NCI-H2081 (cell line): ENCODE measurements around the gene S100A7A.
"Not testable (repeated sequence)": the region's sequence is repeated elsewhere in the genome, so short reads cannot be mapped to it uniquely, and the experiment has no call there.

Experiments
- DNase-seq, 2 experiments: peaks; one replicate each; lab custom pipeline; 2025; lab: John Stamatoyannopoulos, UW

Gene S100A7A

DNA sequence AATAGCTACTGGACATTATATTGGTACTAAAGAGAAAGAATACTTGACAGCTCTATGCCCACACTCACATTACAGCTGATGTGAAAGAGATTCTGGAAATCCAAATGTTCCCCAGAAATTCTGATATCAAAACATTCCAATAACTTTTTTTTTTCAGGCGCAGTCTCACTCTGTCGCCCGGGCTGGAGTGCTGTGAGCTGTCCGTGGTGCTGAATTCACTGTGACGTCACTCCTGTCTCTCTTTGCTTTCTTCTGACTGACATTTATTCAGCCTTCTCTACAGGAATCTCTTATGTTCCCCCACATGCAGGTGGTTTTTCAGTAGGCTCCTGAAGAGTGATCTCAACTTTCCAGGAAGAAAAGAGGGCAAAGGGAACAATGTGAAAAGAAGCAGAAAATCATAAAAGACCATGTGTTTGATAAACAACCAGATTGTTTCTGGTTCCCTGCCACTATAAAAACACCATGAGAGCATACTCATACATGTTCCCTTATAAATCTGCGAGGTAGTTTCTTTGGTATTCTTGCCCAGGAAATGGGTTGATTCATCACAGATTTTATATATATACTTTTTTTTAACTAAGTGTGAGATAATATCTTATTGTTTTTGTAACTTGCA is 6.2 kb downstream of the S100A7A start:
- DNase-seq: no peak

DNA sequence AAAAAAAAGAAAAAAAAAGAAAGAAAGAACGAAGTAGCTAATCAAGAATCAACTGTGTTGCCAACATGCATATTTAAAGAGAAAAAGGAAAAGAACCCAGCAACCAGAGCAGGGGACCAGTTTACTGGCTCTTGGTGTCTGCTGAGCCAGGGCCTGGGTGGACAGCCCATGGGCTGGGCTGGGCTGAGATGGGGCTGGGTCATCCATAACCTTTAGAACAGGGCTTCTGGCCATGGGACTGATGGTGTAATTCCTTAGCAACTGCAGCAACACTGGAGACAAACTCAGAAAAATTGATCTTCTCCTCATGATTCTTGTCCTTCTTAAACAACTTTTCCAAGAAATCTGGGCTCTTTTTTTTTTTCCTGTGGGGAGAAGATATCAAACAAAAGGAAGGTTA is 10.5 kb downstream of the S100A7A start:
- no peak for DNase-seq

DNA sequence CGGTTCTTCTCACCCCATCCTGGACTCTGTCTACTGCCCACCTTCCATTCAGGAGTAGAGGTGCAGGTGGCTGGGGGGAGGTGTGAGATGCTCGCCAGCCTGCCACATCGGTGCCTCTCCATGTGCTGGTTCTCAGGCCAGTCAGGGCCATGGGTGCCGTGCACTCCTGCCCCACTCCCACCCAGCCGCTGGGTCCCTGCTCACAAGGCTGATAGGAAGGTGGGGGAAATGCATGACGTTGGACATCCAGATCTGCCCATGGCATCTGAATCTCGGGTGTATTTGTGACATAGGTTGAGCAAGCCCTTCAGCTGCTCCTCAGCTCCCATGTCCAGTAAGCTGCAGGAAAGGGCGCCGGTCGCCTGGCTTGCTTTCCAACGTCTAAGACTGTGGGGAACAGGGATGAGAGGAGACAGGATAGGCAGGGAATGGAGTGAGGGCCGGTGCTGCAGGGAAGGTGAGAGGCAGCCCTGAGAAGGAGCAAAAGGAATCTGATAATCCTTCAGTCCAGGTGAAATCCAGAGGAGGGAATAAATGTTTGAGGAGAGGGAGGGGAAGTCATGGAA is 11.8 kb downstream of the S100A7A start:
- no peak for DNase-seq

DNA sequence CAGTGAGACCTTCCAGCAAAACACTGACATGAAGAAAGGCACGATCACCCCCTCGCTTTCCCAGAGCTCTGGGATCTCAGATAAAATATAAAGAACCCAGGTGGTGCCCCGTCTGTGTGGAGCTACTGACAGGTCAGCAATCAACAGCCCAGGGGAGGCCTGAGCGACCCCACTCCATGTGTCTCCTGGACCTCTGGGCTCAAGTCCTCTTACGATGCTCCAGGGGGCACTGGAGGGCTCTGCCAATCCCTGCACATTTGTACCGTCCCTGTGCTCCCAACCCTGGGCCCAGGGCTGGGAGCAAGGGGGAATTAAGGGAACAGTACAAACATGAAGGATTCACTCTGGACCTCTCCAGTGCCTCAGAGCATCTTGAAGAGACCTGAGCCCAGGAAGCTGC is 12.5 kb downstream of the S100A7A start:
- DNase-seq: peak; percentile 21 to 49

DNA sequence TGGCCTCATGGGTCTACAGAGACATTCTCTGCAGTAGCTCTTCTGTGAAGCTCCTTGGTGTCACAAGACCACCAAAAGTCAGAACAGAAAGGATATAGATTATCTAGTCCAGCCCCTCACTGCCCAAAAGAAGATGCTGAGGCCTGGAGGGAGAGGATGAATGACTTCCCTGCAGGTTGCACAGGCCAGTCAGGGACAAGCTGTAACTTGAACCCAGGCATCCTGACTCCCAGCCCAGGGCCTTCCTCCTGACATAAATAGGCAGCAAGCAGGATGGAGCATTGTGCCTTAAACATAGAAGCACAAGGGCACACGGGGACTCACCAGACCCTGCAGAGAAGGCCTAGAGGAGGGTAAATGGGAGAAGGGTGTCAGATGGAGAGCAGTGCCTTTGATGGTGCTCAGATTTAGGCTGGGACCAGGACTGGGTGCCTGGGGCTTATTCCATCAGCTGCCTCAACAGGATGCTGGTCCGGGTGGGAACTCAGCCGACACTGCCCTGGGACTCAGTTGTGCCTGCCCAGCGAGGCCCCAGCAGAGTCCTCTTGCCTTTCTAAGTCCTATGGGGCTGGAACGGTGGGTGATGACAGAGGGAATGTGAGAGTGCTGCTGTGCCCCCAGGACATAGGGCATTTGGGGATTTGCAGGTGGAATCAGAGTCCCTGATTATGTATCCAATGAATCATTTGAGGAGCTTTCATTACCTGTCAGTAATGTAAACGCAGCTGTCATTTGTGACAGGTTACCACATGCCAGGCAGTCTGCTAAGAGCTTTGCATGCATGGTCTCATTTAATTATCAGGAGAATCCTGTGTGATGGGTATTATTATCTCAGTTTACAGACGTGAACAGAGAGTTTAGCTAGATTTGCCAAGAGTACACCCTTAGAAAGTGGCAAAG is 13.2 kb downstream of the S100A7A start:
- DNase-seq: peak; percentile 90 to 99

DNA sequence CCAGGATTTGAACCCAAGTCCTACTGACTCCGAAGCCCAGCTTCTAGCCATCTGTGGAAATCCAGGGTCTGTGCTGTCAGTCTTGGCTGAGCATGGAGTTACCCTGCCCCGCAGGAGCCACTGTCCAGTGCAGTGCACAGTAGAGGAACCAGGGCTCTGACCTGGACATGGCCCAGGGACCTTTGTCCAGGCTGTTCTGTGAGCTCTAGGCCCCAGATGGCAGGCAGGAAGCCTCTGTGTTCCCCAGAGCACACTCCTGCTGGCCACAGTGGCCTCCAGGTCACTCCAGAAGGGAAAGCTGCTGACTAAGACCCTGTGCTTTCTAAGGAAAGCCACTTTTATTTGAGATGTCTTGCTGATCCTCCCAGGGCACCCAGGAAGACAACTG is 13.8 kb downstream of the S100A7A start:
- DNase-seq: no peak

DNA sequence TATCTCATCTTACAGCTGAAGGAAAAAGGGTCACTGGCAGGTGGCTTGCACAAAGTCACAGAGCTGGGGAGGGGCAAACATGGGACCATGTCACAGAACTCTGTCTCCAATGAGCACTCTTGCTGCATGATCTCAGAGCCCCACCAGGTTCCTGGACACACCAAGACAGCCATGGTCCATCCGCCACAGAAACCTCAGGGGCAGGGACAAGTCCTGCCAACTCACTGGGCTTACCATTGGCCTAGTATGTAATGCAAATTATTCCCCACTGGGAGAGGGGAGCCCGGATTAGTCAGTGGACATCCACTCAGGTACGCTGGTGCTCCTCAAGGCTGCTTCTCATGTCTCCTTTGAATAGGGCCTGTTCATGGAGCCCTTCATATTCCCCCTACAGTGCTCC is 14.2 kb downstream of the S100A7A start:
- DNase-seq: no peak

DNA sequence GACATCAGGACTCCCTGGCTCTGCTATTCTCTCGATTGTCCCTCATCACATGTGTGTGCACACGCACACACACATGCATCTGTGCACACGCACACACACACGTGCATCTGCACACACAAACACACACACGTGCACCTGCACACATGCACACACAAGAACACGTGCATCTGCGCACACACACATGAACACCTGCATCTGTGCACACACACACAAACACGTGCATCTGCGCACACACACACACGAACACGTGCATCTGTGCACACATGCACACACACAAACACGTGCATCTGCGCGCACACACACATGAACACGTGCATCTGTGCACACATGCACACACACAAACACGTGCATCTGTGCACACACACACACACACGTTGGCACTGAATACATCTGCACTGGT is 14.7 kb downstream of the S100A7A start:
- DNase-seq: no peak

DNA sequence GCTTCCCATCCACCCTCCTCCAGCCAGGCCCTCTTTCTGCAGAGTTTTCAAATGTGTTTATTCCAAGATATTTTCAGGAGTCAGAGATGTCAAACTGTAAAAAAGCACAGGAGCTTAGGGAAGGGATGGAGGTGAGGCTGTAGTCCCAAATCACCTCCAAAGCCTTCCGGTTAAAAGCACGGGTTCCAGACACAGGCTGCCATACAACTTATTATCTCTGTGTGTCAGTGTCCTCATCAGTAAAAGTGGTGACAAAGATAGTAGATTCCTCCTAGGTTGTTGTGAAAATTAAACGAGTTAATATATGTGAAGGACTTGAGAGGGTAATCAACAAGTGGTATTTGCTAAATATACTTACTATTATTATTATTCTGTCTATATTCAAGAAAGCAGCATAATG is 15.1 kb downstream of the S100A7A start:
- no peak for DNase-seq

DNA sequence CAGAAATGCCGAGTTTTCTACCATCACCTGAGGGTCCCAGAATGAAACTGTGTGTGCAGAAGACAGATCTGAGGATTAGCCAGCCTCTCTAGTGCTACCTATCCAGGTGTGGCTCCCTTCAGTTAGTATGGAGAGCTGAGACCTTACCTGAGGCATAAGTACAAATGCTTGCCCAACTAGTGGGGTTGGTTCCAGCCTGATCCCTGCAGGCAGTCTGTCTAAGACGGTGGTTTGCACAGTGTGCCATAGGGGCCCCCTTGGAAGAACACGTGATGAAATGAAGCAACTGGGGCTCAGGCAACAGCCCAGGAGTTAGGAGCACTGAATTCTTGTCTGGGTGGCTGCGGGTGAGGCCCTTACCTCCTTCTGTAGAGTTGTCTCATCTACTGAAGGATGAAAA is 15.6 kb downstream of the S100A7A start:
- DNase-seq: no peak

DNA sequence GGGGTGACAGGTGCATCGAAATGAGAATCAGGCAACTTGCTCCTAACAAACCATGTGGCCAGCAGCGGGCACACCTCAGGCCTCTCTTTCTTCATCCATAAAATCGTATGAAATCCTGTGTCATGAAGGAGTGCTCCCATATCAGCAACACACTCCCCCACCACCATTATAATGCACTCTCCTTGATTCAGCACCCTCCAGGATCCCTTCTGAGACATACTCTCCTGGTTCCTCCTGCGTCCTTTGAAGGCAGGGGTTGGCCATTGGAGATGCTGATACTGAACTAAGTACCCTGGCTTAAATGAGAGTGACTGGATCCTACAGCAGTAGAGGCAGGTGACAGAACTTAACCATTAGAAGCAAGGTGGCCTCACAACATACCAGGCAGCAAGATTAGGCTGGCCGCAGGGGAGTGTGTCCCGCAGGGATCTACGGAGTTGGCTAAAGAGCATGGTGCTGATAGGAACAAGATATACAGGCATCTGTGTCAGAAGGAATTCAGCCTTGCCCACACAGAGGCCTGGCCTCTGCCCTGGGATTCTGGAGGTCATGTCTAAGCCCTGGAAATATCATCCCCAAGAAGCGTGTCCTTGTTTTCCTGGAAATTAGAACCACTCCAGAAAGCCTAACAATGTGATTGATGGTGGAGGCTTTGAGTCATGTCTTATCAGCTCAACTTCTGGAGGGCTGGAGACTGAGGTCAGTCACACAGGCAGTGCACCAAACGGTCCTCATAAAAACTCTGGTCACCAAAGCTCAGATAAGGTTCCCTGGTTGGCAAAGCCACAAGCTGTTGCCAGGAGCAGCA is 16.8 kb downstream of the S100A7A start:
- no peak for DNase-seq

DNA sequence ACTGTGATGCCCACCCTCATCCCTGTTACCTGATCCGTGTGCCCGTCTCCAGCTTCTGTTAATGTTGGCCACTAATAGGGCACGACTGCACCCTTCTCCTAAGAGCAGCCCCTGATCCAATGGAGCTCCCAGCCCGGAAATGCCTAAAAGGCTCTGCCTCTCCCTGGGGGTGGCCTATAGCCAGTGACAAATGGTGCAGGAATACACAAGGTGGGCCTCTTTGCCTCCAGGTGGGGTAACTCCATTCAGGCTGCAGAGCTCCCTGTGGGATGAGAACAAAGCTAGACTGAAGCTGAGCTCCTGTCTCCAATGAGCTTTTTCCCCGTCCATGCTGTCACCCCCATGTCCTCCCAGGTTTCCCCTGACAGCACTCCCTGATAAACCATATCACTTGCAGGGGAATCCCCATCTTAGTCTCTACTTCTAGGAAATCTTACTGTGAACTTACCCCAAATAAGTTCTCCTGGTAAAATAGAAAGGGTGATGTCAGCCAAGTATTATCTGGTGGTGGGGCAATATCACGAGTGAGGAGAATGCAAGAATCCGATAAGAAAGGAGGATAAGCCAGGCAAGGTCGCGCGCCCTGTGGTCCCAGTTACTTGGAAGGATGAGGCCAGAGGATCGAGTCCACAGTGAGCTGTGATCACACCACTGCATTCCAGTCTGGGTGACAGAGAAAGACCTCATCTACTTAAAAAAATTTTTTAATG is 18.6 kb downstream of the S100A7A start:
- no peak for DNase-seq

DNA sequence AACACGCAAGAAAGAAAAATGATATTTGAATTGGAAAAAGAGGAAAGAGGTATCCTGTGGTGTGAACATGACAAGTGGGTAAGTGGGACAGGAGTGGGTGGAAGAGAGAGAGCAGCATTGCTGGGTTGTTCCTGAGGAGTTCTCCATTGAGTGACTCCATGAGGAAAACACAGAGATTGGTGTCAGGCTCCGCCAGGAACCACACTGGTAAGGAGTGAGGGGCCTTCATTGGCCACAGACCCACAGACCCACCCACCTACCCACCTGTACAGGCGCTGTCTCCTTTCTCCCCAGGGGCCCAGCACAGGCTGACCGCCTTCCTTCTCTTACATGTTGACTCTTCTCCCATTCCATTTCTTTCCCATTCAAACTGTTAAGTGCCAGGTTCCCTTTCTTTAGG is 20.9 kb downstream of the S100A7A start:
- DNase-seq: no peak

DNA sequence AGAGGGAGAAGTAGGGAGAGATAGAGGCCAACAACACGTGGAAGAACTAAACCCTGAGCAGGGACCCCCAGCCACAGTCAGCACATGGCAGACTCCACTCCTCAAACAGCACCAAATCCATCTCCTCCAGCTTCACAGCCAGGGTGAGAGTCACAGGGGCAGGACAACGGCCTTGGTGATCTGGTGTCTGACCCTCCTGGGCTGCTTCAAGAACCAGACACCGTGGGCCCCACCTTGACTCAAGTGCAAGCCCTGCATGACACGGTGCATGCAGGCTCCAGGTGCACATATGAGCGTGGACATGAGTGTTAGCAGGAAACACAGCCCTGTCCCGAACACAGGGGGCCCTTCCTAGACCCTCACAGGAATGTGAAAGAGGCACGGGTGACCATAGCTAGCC is 22.3 kb downstream of the S100A7A start:
- no peak for DNase-seq

DNA sequence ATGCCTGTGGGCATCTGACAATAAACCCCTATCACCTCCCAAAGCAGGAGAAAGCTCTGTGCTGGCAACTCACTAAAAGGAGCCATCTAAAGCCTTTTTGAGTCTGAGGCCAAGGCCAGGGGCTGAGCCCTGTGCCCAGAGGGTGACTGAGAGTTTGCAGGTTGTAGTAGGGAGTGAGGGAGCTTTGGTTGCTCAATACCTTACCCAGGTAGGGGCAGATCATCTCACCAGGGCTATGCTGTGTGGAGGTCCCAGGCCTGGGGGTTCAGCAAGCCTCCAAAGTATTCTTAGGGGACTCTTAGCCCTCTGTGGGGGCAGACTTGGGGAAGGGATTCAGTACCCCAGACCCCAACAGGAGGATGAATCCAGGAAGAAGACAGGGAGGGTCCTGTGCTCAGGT is 23.0 kb downstream of the S100A7A start:
- no peak for DNase-seq

DNA sequence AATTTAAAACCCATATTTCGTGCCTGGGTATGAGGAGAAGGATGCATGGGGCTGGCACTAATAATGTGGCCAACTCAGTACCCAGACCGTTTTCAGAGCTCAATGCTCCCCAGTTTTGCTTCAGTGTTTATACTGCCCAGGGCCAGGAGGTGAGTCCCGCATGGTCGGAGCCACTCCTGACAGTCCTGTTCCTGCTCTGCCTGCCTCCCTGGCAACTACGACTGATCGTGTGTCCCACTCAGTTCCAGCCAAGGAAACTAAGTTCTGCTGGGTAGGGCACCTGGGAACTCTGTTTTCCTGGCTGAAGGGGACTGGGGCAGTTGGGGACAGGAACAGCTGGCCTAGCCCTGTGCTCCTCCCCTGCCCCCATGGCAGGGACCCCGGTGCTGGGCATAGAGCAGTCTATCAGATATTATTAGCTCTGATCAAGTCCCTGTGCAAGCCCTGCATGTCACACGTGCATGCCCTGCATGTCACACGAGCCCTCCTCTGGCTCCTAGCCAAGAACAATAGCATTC is 25.0 kb downstream of the S100A7A start:
- DNase-seq: peak; percentile 32 to 52

DNA sequence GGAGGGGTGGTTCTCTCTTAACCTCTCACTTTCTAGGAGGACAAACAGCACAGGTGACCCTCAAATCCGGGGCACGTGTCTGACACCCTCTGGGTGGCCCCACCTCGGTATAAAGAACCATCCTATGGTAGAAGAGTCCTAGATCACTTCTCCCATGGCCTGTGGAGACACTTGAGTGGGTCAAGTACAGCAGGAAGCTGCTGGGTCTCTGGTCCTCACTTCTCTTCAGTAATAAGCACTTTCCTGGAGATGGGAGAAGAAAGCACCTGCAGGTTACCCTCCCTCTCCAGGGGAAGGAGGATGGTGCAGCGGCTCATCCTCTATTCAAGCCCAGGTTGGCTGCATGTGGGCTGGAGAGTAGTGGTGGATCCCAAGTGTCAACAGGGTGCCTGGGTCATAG is 27.2 kb downstream of the S100A7A start:
- no peak for DNase-seq

DNA sequence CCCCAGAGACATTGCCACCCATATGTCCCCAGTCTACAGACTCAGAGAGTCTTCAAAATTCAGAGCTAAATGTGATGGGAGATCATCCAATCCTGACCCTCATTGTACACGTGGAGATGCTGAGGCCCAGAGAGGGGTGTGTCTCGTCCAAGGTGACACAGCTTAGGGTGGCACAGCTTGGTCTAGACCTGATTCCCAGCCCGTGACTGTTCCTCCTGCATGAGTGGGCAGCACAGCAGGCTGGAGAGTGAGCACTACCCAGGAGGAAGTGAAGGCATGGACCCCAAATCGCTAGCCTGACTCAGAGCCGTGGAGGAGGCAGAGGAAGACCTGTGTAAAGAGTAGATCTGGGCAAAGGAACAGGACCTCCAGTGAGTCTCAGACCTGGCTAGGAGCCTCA is 27.8 kb downstream of the S100A7A start:
- DNase-seq: no peak

DNA sequence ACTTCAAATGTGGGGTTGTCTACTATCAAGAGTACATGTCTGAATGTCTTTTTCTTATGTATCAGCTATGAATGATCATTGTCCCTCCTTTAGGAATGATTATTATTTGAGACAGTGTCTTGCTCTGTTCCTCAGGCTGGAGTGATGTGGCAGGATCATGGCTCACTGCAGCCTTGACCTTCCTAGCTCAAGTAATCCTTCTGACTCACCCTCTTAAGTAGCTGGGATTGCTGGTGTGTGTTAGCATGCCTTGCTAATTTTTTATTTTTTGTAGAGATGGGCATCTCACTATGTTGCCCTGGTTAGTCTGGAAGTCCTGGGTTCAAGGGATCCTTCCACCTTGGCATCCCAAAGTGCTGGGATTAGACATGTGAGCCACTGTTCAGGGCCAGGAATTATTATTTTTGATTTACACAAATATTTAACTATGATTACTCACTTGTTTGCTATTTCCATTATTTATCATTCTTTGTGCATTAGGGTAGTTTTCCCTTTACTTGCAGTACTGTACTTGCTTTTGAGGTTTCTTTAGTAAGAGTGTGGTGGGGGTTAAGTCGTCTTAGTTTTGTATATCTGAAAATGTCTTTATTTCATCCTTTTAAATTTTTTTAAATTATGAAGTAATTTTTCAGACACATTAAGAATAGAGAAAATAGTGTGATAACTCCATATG is 31.3 kb downstream of the S100A7A start:
- DNase-seq: no peak

DNA sequence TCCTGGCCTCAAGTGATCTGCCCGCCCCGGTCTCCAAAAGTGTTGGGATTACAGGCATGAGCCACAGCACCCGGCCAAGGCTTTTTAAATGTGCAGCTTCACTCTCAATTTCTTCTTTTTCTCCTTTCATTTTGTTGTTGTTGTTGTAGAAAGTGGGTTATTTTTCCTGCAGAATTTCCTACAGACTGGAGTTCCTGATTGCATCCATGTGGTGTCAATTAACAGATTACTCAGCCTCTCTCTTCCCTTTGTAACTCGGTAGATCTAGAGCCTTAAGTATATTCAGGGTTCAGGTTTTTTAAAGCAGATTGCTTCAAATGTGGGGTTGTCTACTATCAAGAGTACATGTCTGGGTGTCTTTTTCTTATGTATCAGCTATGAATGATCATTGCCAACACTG is 32.5 kb downstream of the S100A7A start:
- not testable (repeated sequence) for DNase-seq

DNA sequence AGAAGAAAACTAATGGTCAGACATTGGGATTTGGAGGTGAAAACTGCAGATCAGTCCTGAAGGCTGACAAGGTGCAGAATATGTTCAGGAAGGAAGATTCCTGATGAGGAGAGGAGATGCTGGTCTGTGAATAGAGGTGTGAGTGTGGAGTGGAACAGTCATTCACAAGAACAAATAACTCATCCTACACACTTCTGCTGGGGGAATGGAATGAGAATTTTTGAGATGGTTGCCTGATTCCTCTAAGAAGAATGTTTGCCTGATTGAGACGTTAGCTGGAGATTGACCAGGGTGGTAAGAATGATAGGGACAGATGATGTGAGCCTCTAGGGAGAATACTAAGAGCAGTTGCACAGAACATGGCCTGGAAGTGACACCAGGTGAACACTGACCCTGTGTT is 40.1 kb downstream of the S100A7A start:
- DNase-seq: no peak
